HCT116 (cell line): Measurements from ENCODE around the gene HGFAC.

Experiments
- CEBPB ChIP-seq: IDR thresholded peaks from 2 replicates; pipeline ENCODE4 v1.6.1; 2012; ENCODE audit warnings: low read depth
- CTCF ChIP-seq, 3 experiments: fragments of 200-600 bp in 1 of 3; sonication (generic) in 1 of 3; IDR thresholded peaks in 2 of 3; conservative IDR thresholded peaks in 1 of 3; 2 replicates each; pipeline ENCODE4 v1.5.1; 2012 to 2017; ENCODE audit warnings: low read depth in 2 of 3, low read length in 2 of 3, antibody characterized with exemption in 1 of 3, borderline replicate concordance in 1 of 3, control low read depth in 1 of 3, mild to moderate bottlenecking in 1 of 3, mixed read lengths in 1 of 3, mixed run types in 1 of 3, moderate library complexity in 1 of 3; ENCODE audit not compliant: insufficient read depth in 1 of 3
- EGR1 ChIP-seq: IDR thresholded peaks from 2 replicates; pipeline ENCODE4 v1.6.1; 2012; ENCODE audit warnings: low read depth
- EZH2 ChIP-seq: fragments of 200-600 bp; sonication (generic); IDR thresholded peaks from 2 replicates; pipeline ENCODE4 v1.6.1; 2017; ENCODE audit warnings: antibody characterized with exemption, mixed run types
- FOSL1 ChIP-seq: IDR thresholded peaks from 2 replicates; pipeline ENCODE4 v1.6.1; 2012; ENCODE audit warnings: low read depth
- POLR2A ChIP-seq: IDR thresholded peaks from 2 replicates; pipeline ENCODE4 v1.7.0; 2011; ENCODE audit warnings: borderline replicate concordance; ENCODE audit not compliant: insufficient read depth, insufficient read length; ENCODE audit errors: extremely low read depth
- POLR2AphosphoS5 ChIP-seq: IDR thresholded peaks from 2 replicates; pipeline ENCODE4 v1.6.1; 2011; ENCODE audit warnings: mild to moderate bottlenecking, low read depth, low read length, moderate library complexity
- RAD21 ChIP-seq: IDR thresholded peaks from 2 replicates; pipeline ENCODE4 v1.6.1; 2012; ENCODE audit warnings: low read depth, mild to moderate bottlenecking
- SP1 ChIP-seq: IDR thresholded peaks from 2 replicates; pipeline ENCODE4 v1.6.1; 2012; ENCODE audit warnings: low read depth
- ZFX ChIP-seq: fragments of 450-650 bp; IDR thresholded peaks from 2 replicates; pipeline ENCODE4 v1.6.1; 2017
- TF ChIP-seq, protein P1 (sequence below): IDR thresholded peaks from 2 replicates; pipeline ENCODE4 v1.6.1; 2012; ENCODE audit warnings: low read depth
- TF ChIP-seq, protein P2 (sequence below): IDR thresholded peaks from 2 replicates; pipeline ENCODE4 v1.6.1; 2012

DNA sequence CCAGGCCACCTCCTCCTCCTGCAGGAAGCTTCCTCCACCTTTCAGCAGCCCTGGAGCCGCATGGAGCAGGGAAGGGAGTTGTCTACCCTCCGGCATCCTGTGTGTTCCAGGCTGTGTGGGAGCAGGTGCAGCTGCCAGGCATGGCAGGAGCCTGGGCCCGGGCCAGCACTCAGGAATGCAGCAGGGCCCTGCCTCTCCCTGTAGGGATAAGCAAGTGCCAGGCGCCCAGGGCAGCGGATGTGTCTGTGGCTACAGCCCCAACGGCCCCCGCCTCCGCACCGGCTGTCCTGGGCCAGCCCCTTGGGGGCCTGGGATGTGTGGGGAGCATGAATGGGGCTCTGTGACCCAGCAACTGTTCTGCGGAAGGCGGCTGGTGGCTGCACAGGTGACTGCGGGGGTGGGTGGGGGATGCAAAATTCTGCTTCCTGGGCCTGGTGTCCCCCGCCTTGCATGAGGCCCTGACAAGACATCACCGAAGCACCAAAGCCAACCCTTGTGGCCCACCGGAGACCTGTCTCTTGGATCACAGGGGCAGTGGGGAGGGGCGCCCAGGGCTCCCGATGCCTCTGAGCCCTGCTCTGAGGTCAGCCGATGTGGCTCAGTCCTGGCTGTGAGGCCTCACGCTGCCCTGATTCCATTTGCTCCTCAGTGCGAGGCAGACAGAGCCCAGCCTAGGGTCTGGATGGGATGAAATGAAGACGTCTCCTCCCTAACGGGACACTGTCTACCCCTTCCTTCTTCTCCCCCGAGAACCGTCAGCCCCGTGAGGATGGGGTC is 19.9 kb downstream of the HGFAC start:
- TF ChIP-seq POLR2A = no peak
- TF ChIP-seq, protein P1, sequence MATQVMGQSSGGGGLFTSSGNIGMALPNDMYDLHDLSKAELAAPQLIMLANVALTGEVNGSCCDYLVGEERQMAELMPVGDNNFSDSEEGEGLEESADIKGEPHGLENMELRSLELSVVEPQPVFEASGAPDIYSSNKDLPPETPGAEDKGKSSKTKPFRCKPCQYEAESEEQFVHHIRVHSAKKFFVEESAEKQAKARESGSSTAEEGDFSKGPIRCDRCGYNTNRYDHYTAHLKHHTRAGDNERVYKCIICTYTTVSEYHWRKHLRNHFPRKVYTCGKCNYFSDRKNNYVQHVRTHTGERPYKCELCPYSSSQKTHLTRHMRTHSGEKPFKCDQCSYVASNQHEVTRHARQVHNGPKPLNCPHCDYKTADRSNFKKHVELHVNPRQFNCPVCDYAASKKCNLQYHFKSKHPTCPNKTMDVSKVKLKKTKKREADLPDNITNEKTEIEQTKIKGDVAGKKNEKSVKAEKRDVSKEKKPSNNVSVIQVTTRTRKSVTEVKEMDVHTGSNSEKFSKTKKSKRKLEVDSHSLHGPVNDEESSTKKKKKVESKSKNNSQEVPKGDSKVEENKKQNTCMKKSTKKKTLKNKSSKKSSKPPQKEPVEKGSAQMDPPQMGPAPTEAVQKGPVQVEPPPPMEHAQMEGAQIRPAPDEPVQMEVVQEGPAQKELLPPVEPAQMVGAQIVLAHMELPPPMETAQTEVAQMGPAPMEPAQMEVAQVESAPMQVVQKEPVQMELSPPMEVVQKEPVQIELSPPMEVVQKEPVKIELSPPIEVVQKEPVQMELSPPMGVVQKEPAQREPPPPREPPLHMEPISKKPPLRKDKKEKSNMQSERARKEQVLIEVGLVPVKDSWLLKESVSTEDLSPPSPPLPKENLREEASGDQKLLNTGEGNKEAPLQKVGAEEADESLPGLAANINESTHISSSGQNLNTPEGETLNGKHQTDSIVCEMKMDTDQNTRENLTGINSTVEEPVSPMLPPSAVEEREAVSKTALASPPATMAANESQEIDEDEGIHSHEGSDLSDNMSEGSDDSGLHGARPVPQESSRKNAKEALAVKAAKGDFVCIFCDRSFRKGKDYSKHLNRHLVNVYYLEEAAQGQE = no peak
- no peak for TF ChIP-seq EZH2
- TF ChIP-seq RAD21 = no peak
- TF ChIP-seq, protein P2, sequence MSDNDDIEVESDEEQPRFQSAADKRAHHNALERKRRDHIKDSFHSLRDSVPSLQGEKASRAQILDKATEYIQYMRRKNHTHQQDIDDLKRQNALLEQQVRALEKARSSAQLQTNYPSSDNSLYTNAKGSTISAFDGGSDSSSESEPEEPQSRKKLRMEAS = no peak
- no peak for TF ChIP-seq POLR2AphosphoS5
- no peak for TF ChIP-seq CTCF (IDR thresholded peaks at IDR 0.05 in 2 of 3, conservative IDR thresholded peaks at IDR 0.05 in 1 of 3; ENCODE audit: borderline replicate concordance in 1 of 3, insufficient read depth in 1 of 3, low read depth in 2 of 3, low read length in 2 of 3)
- no peak for TF ChIP-seq FOSL1
- no peak for TF ChIP-seq SP1
- TF ChIP-seq ZFX = no peak
- no peak for TF ChIP-seq EGR1
- no peak for TF ChIP-seq CEBPB
